ENCODE results near the gene G6PC3. TPM values are rescaled to one million over a fixed set of nuclear protein-coding genes. Genes with fewer than 3 reads are reported as not detected.

Gene G6PC3
- total RNA-seq, 2 donors from 2014 or later = 36.0 to 41.1 TPM

GRCh38 chr17:44123356-44124117 lies 53.0 kb downstream of the G6PC3 start, which contains the start of gene HDAC5:
HDAC5 (minus strand) TSS chr17:44123641; CDS start chr17:44117515, 6,126 bp downstream.
- no peaks in the 10 kb centered on the region for H3K9me3 ChIP-seq
- H3K27me3 ChIP-seq = no peaks in the 10 kb centered on the region
- TF ChIP-seq CTCF (IDR thresholded peaks at IDR 0.05) = peak; percentile 56 to 81
- peaks cover 0 to 44% of the 10 kb centered on the region in 2 donors for H3K4me1 ChIP-seq
- peak within 1 kb of the TSS; percentile 94 to 97 for H3K27ac ChIP-seq
- peak within 1 kb of the TSS; percentile 73 to 100 for H3K4me3 ChIP-seq
- no peaks in the 10 kb centered on the region for H3K36me3 ChIP-seq
- DNase-seq (ENCODE audit: low spot score) = peak; percentile 97

GRCh38 chr17:44124118-44124438 lies 53.5 kb downstream of the G6PC3 start:
- no peaks in the 10 kb centered on the region for H3K36me3 ChIP-seq
- H3K4me1 ChIP-seq = peaks cover 0 to 39% of the 10 kb centered on the region in 2 donors
- H3K4me3 ChIP-seq = peak overlapping the region; percentile 73 to 100
- no peak for DNase-seq (ENCODE audit: low spot score)
- no peak for TF ChIP-seq CTCF (IDR thresholded peaks at IDR 0.05)
- H3K27ac ChIP-seq = peak overlapping the region; percentile 94 to 97
- no peaks in the 10 kb centered on the region for H3K27me3 ChIP-seq
- H3K9me3 ChIP-seq = no peaks in the 10 kb centered on the region

Other genes starting within 250 kb of the G6PC3 start
- 10 to 100 TPM; 35.0 to 36.2 TPM for gene MPP3, start 237.6 kb upstream of the G6PC3 start, total RNA-seq
- gene CD300LG, start 223.6 kb upstream of the G6PC3 start, total RNA-seq = 10 to 100 TPM; 11.8 to 30.4 TPM
- gene MPP2, start 163.2 kb upstream of the G6PC3 start, total RNA-seq = 10 to 100 TPM; 11.9 to 15.6 TPM
- gene PPY, start 128.3 kb upstream of the G6PC3 start, total RNA-seq = not detected
- gene PYY, start 116.8 kb upstream of the G6PC3 start, total RNA-seq = not detected
- gene NAGS, start 66.1 kb upstream of the G6PC3 start, total RNA-seq = 1 to 10 TPM; 1.7 to 4.5 TPM
- gene TMEM101, start 55.8 kb upstream of the G6PC3 start, total RNA-seq = 10 to 100 TPM; 21.0 to 25.0 TPM
- 10 to 100 TPM; 36.8 to 41.3 TPM for gene LSM12, start 4.1 kb upstream of the G6PC3 start, total RNA-seq
- gene HDAC5, start 52.9 kb downstream of the G6PC3 start, total RNA-seq = 100 to 1,000 TPM in 1 of 2 donors, 10 to 100 TPM in 1; 80.0 to 138 TPM
- under 1 TPM; 0.59 to 0.94 TPM for gene HROB, start 71.2 kb downstream of the G6PC3 start, total RNA-seq
- 1 to 10 TPM; 8.3 TPM for gene ASB16, start 100.0 kb downstream of the G6PC3 start, total RNA-seq
- 10 to 100 TPM; 26.4 to 26.6 TPM for gene TMUB2, start 116.2 kb downstream of the G6PC3 start, total RNA-seq
- 10 to 100 TPM; 24.5 to 38.9 TPM for gene ATXN7L3, start 129.1 kb downstream of the G6PC3 start, total RNA-seq
- gene UBTF, start 148.9 kb downstream of the G6PC3 start, total RNA-seq = 10 to 100 TPM; 39.3 to 42.3 TPM
- 1 to 10 TPM in 1 of 2 donors, under 1 TPM in 1; 0.47 to 1.1 TPM for gene SLC4A1, start 197.4 kb downstream of the G6PC3 start, total RNA-seq
- gene RUNDC3A, start 237.9 kb downstream of the G6PC3 start, total RNA-seq = 1 to 10 TPM; 1.7 to 4.5 TPM